GM23338 (cell line): ENCODE measurements around the gene C17orf50.

Experiments used
- CREB1 ChIP-seq: fragments of 250-450 bp; sonication (Bioruptor Pico); IDR thresholded peaks from 2 replicates; pipeline ENCODE4 v1.5.0; 2020; ENCODE audit warnings: low read depth, mild to moderate bottlenecking, moderate library complexity
- CTCF ChIP-seq, 2 experiments: fragments of 200-600 bp in 1 of 2; sonication (generic) in 1 of 2; conservative IDR thresholded peaks; 2 replicates each; pipeline versions ENCODE4 v1.5.1 to v1.6.1; 2016 to 2017; ENCODE audit warnings: antibody characterized with exemption in 2 of 2, low read depth in 2 of 2, mild to moderate bottlenecking in 2 of 2, moderate library complexity in 1 of 2
- ETS1 ChIP-seq: IDR thresholded peaks from 2 replicates; pipeline ENCODE4 v1.6.1; 2016; ENCODE audit warnings: antibody characterized with exemption
- EZH2 ChIP-seq: fragments of 200-600 bp; sonication (generic); IDR thresholded peaks from one replicate; pipeline ENCODE4 v1.8.0; 2017; ENCODE audit warnings: antibody characterized with exemption, mild to moderate bottlenecking, low read depth; ENCODE audit not compliant: unreplicated experiment
- EZH2phosphoT487 ChIP-seq: fragments of 200-600 bp; sonication (generic); IDR thresholded peaks from one replicate; pipeline ENCODE4 v1.8.1; 2018; ENCODE audit warnings: antibody characterized with exemption; ENCODE audit not compliant: unreplicated experiment
- JUNB ChIP-seq: IDR thresholded peaks from one replicate; pipeline ENCODE4 v1.6.1; 2016; ENCODE audit warnings: antibody characterized with exemption; ENCODE audit not compliant: unreplicated experiment
- NANOG ChIP-seq: IDR thresholded peaks from 2 replicates; pipeline ENCODE4 v1.6.1; 2016; ENCODE audit warnings: antibody characterized with exemption, borderline replicate concordance
- POLR2AphosphoS5 ChIP-seq: IDR thresholded peaks from 2 replicates; pipeline ENCODE4 v1.6.1; 2016; ENCODE audit warnings: antibody characterized with exemption, low read depth
- REST ChIP-seq: IDR thresholded peaks from one replicate; pipeline ENCODE4 v1.6.1; 2018; ENCODE audit warnings: antibody characterized with exemption; ENCODE audit not compliant: unreplicated experiment
- STAT1 ChIP-seq: IDR thresholded peaks from one replicate; pipeline ENCODE4 v1.6.1; 2016; ENCODE audit warnings: antibody characterized with exemption; ENCODE audit not compliant: unreplicated experiment
- ZNF331 ChIP-seq: fragments of 250-450 bp; sonication (Bioruptor Pico); IDR thresholded peaks from 2 replicates; pipeline ENCODE4 v1.5.0; 2020; ENCODE audit warnings: low read depth, mild to moderate bottlenecking, moderate library complexity

GRCh38 chr17:35757243-35757642, 3.4 kb upstream of the C17orf50 start:
- TF ChIP-seq POLR2AphosphoS5 (no peak), EZH2 (no peak), CTCF (conservative IDR thresholded peaks at IDR 0.05; ENCODE audit: low read depth in 2 of 2) (no peak), CREB1 (CRISPR knock-in tag) (no peak), JUNB (no peak), REST (no peak), NANOG (no peak), EZH2phosphoT487 (no peak), ETS1 (no peak), STAT1 (no peak), ZNF331 (CRISPR knock-in tag) (no peak)
